H1 (cell line): ENCODE measurements around the gene ADM2. TPM values are rescaled to one million over a fixed set of nuclear protein-coding genes. Genes with fewer than 3 reads are reported as not detected.

Source experiments
- CTCF ChIA-PET: fragments of 300-600 bp; sonication (Branson Sonifier 250); formaldehyde crosslinking; loops from one replicate; lab custom pipeline; 2021; ENCODE audit not compliant: partially characterized antibody; lab: Charles Lee
- POLR2A ChIA-PET: fragments of 300-600 bp; sonication (Branson Sonifier 250); formaldehyde crosslinking; loops from one replicate; lab custom pipeline; 2021; ENCODE audit warnings: inconsistent platforms; ENCODE audit not compliant: partially characterized antibody; lab: Charles Lee
- DNase-seq, 2 experiments: peaks; one replicate each; pipeline versions ENCODE4 v3.0.0 to v3.0.0-alpha.2; 2010 to 2022; ENCODE audit warnings: low spot score in 2 of 2, low read depth in 1 of 2, mixed read lengths in 1 of 2
- FAIRE-seq: peaks from 2 replicates; lab custom pipeline; 2011; peaks lifted over from hg19 to GRCh38; lab: Jason Lieb, UNC
- H2AFZ ChIP-seq: 2 replicates; pipeline ENCODE4 v1.8.1; 2012; ENCODE audit warnings: low read length, inconsistent platforms
- H2AK5ac ChIP-seq: 2 replicates; pipeline ENCODE4 v1.6.1; 2013; ENCODE audit warnings: low read depth, low read length
- H2BK120ac ChIP-seq: replicated peaks from 2 replicates; pipeline ENCODE3; 2013; ENCODE audit warnings: low read depth, low read length, inconsistent platforms
- H2BK12ac ChIP-seq: 2 replicates; pipeline ENCODE4 v1.6.1; 2013; ENCODE audit warnings: low read depth, low read length
- H2BK15ac ChIP-seq: 2 replicates; pipeline ENCODE4 v1.6.1; 2013; ENCODE audit warnings: low read length
- H2BK20ac ChIP-seq: 2 replicates; pipeline ENCODE4 v1.6.1; 2013; ENCODE audit warnings: low read length
- H2BK5ac ChIP-seq: 2 replicates; pipeline ENCODE4 v1.6.1; 2013; ENCODE audit warnings: low read depth, low read length
- H3K14ac ChIP-seq: 2 replicates; pipeline ENCODE4 v1.6.1; 2013; ENCODE audit warnings: inconsistent platforms; ENCODE audit not compliant: insufficient read length
- H3K18ac ChIP-seq: 2 replicates; pipeline ENCODE4 v1.6.1; 2013; ENCODE audit warnings: low read length; ENCODE audit errors: extremely low read depth
- H3K23ac ChIP-seq: 2 replicates; pipeline ENCODE4 v1.6.1; 2013; ENCODE audit warnings: inconsistent platforms; ENCODE audit not compliant: insufficient read length
- H3K23me2 ChIP-seq: 2 replicates; pipeline ENCODE4 v1.6.1; 2013; ENCODE audit warnings: low read depth, low read length
- H3K27ac ChIP-seq: 2 replicates; pipeline ENCODE4 v1.6.1; 2011; ENCODE audit warnings: low read depth, low read length, inconsistent platforms
- H3K27me3 ChIP-seq, 4 experiments: replicated peaks in 1 of 4; 1 replicate in 1 of 4; 2 replicates in 3 of 4; pipeline versions ENCODE4 v1.6.1 to v1.8.1; 2011 to 2013; ENCODE audit warnings: low read length in 3 of 4, mild to moderate bottlenecking in 3 of 4, inconsistent platforms in 2 of 4, mixed read lengths in 2 of 4, moderate library complexity in 1 of 4; ENCODE audit not compliant: control insufficient read depth in 3 of 4, insufficient read depth in 3 of 4; ENCODE audit errors: extremely low read depth in 1 of 4
- H3K36me3 ChIP-seq, 4 experiments: 2 replicates each; pipeline versions ENCODE4 v1.6.1 to v1.8.1; 2011 to 2013; ENCODE audit warnings: mild to moderate bottlenecking in 4 of 4, low read length in 3 of 4, moderate library complexity in 2 of 4, control low read depth in 1 of 4, inconsistent platforms in 1 of 4; ENCODE audit not compliant: insufficient read depth in 4 of 4, control insufficient read depth in 2 of 4
- H3K4ac ChIP-seq: replicated peaks from 2 replicates; pipeline ENCODE3; 2013; ENCODE audit warnings: low read length, low read depth, mixed read lengths, inconsistent platforms; ENCODE audit not compliant: insufficient read length
- H3K4me1 ChIP-seq, 4 experiments: replicated peaks in 1 of 4; 1 replicate in 1 of 4; 2 replicates in 3 of 4; pipeline versions ENCODE4 v1.6.1 to v1.8.1; 2011 to 2013; ENCODE audit warnings: low read length in 3 of 4, inconsistent platforms in 2 of 4, mixed read lengths in 1 of 4; ENCODE audit not compliant: insufficient read depth in 4 of 4, control insufficient read depth in 3 of 4
- H3K4me2 ChIP-seq, 2 experiments: 2 replicates each; pipeline versions ENCODE4 v1.6.1 to v1.8.1; 2011 to 2013; ENCODE audit warnings: low read depth in 2 of 2, low read length in 2 of 2, control low read depth in 1 of 2, inconsistent platforms in 1 of 2, mild to moderate bottlenecking in 1 of 2; ENCODE audit not compliant: insufficient read depth in 1 of 2
- H3K4me3 ChIP-seq, 4 experiments: fragments of 200-600, 300-600 bp in 1 of 4; sonication (generic), shearing (Covaris generic), sonication (Bioruptor Twin) in 1 of 4; 2 replicates each; pipeline versions ENCODE4 v1.5.1 to v1.8.1; 2011 to 2016; ENCODE audit warnings: low read length in 4 of 4, low read depth in 3 of 4, control low read depth in 2 of 4, inconsistent platforms in 2 of 4, mild to moderate bottlenecking in 2 of 4, mixed read lengths in 1 of 4, moderate library complexity in 1 of 4; ENCODE audit not compliant: insufficient read depth in 2 of 4; ENCODE audit errors: extremely low read depth in 1 of 4
- H3K56ac ChIP-seq: replicated peaks from 2 replicates; pipeline ENCODE3; 2013; ENCODE audit warnings: low read depth, mild to moderate bottlenecking, mixed read lengths, low read length, inconsistent platforms; ENCODE audit not compliant: insufficient read length
- H3K79me1 ChIP-seq: 2 replicates; pipeline ENCODE4 v1.6.1; 2013; ENCODE audit warnings: low read depth, low read length, control low read depth
- H3K79me2 ChIP-seq, 2 experiments: 2 replicates each; pipeline versions ENCODE4 v1.6.1 to v1.8.1; 2012 to 2013; ENCODE audit warnings: low read length in 2 of 2, mild to moderate bottlenecking in 2 of 2, inconsistent platforms in 1 of 2; ENCODE audit not compliant: insufficient read depth in 2 of 2, control insufficient read depth in 1 of 2
- H3K9ac ChIP-seq, 4 experiments: replicated peaks in 1 of 4; 1 replicate in 1 of 4; 2 replicates in 3 of 4; pipeline versions ENCODE4 v1.6.1 to v1.8.1; 2011 to 2013; ENCODE audit warnings: low read depth in 3 of 4, low read length in 3 of 4, control low read depth in 2 of 4, mild to moderate bottlenecking in 2 of 4, moderate library complexity in 2 of 4, inconsistent platforms in 1 of 4; ENCODE audit errors: extremely low read depth in 1 of 4
- H3K9me3 ChIP-seq, 2 experiments: 2 replicates each; pipeline versions ENCODE4 v1.6.1 to v1.8.1; 2012 to 2013; ENCODE audit warnings: mild to moderate bottlenecking in 2 of 2, moderate library complexity in 2 of 2, control low read depth in 1 of 2, inconsistent platforms in 1 of 2, low read depth in 1 of 2, low read length in 1 of 2, mixed read lengths in 1 of 2; ENCODE audit not compliant: insufficient read depth in 2 of 2
- H4K20me1 ChIP-seq, 2 experiments: replicated peaks in 1 of 2; 2 replicates each; pipeline versions ENCODE3 to v1.8.1; 2011 to 2013; ENCODE audit warnings: inconsistent platforms in 2 of 2, low read length in 2 of 2, mild to moderate bottlenecking in 1 of 2; ENCODE audit not compliant: insufficient read depth in 2 of 2, control insufficient read depth in 1 of 2
- H4K5ac ChIP-seq: 2 replicates; pipeline ENCODE4 v1.6.1; 2013; ENCODE audit warnings: low read length, low read depth, mixed read lengths, inconsistent platforms; ENCODE audit not compliant: insufficient read length
- H4K8ac ChIP-seq: 2 replicates; pipeline ENCODE4 v1.8.0; 2013; ENCODE audit warnings: mild to moderate bottlenecking, moderate library complexity, low read length, inconsistent platforms; ENCODE audit not compliant: insufficient read depth; ENCODE audit errors: extremely low read depth
- H4K91ac ChIP-seq: replicated peaks from 2 replicates; pipeline ENCODE3; 2013; ENCODE audit warnings: low read length, mixed read lengths, inconsistent platforms; ENCODE audit not compliant: insufficient read length
- ASH2L ChIP-seq: fragments of 200-600, 300-600 bp; sonication (generic); IDR thresholded peaks from one replicate; pipeline ENCODE4 v1.7.1; 2017; ENCODE audit warnings: low read length
- RBBP5 ChIP-seq: IDR thresholded peaks from 2 replicates; pipeline ENCODE4 v1.7.1; 2012; ENCODE audit warnings: low read depth, mild to moderate bottlenecking, inconsistent platforms, low read length, moderate library complexity, borderline replicate concordance
- WGBS, 2 experiments: shearing (Covaris generic) in 1 of 2; methylation state at CpG; one replicate each; pipeline versions ENCODE4 v1.1.6 to v1.1.7; 2013 to 2015; ENCODE audit warnings: low lambda C conversion rate in 2 of 2, mixed read lengths in 2 of 2, inconsistent platforms in 1 of 2, low coverage in 1 of 2, missing lambda C conversion rate in 1 of 2; ENCODE audit not compliant: insufficient replicate concordance in 2 of 2, insufficient coverage in 1 of 2, insufficient read length in 1 of 2; ENCODE audit errors: extremely low coverage in 1 of 2, missing lambda C conversion rate in 1 of 2; 5-methylcytosine and 5-hydroxymethylcytosine counted together
- polyA plus RNA-seq, 7 experiments: library from polyadenylated mRNA; depleted of rRNA in 3 of 7; stranded (reverse) in 5 of 7; unstranded in 2 of 7; fragments of >200 nt in 5 of 7; fragments of 200-250 nt in 2 of 7; gene quantifications; 1 replicate in 5 of 7; 2 replicates in 1 of 7; 4 replicates in 1 of 7; pipeline versions ENCODE4 v1.2.1 to v1.2.3, GENCODE V29; 2011 to 2013; ENCODE audit warnings: missing spikeins in 2 of 7, mixed read lengths in 2 of 7
- total RNA-seq: library from RNA; stranded (reverse); fragmentation: NEBNext Ultra II Directional; extraction: Animal tissue kit (Norgen Biotek cat#: 25700); gene quantifications from 2 replicates; pipeline ENCODE4 v1.2.1, GENCODE V29; 2021

The ADM2 gene
- total and polyA plus RNA-seq, 2 of the 8 experiments (the other 6 are each of a cell fraction or from before 2014, with no cell fraction given) = 3.3 to 7.5 TPM

DNA sequence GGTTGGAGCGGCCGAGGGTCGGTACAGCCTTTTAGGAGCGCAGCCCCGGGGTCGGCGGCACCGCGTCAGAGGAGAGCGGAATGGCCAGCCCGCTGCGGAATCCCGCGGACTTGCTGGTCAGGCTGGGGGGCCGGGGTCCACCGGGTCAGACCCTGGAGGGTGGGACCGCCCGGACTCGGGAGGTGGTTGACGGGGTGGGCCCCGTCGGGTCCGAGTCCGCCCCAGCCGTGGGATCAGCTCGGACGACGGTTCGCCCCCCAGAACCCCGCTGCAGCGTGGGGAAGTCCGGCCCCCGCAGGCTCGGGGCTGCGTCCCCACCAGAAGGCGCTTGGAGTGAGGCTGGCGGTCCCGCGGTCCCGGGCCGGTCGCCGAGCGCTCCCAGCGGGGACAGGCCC lies 301 bp upstream of the ADM2 start:
- H3K79me2 ChIP-seq = no peaks in the 10 kb centered on the region
- H4K5ac ChIP-seq = peak overlapping the region; percentile 53
- DNase-seq (peak in 1 of 2 experiments; percentile 67), FAIRE-seq (no peak)
- peak overlapping the region in 2 of 4 experiments; percentile 19 to 34; a peak in 2 of 7 replicates for H3K9ac ChIP-seq
- H4K91ac ChIP-seq = no peak overlapping the region
- peak overlapping the region; percentile 44 to 74 for H3K4me2 ChIP-seq
- no peak overlapping the region for H3K14ac ChIP-seq
- H3K4me1 ChIP-seq = peaks cover 0 to 5% (median 0%) of the 10 kb centered on the region in 4 experiments; a peak in 3 of 7 replicates
- ChIA-PET POLR2A (interaction anchor here (0.7 to 2.1 kb wide), 8 partner anchors 8 to 43 kb away, joined by 3 to 16 read pairs (median 3); no protein-coding TSS in a partner anchor), CTCF (interaction anchor here (1.0 to 2.0 kb wide), 2 partner anchors 17 kb away, joined by 5 to 10 read pairs; no protein-coding TSS in a partner anchor)
- H2AFZ ChIP-seq = no peak overlapping the region
- H3K79me1 ChIP-seq = no peaks in the 10 kb centered on the region
- H2BK120ac ChIP-seq = no peak overlapping the region
- H2BK12ac ChIP-seq = no peak overlapping the region
- peak overlapping the region; percentile 60; the same call in 1 of the 2 replicates for H3K18ac ChIP-seq
- H3K9me3 ChIP-seq = no peaks in the 10 kb centered on the region
- H3K27me3 ChIP-seq = peaks cover 1 to 22% (median 13%) of the 10 kb centered on the region in 4 experiments; a peak in 6 of 7 replicates
- peak overlapping the region; percentile 50 to 74 (median 58) for H3K4me3 ChIP-seq
- H3K23ac ChIP-seq = no peak overlapping the region
- no peak overlapping the region for H3K27ac ChIP-seq
- 9% methylated on average over 16 of the region's 45 CpGs; no CpG with 5 or more reads in 1 of the 2 experiments for WGBS, 2 experiments
- H3K56ac ChIP-seq = no peak overlapping the region
- no peak overlapping the region for H2AK5ac ChIP-seq
- no peak for TF ChIP-seq RBBP5
- peak; percentile 25 for TF ChIP-seq ASH2L
- H2BK15ac ChIP-seq = no peak overlapping the region
- H2BK5ac ChIP-seq = no peak overlapping the region; the same call in 1 of the 2 replicates
- H3K4ac ChIP-seq = no peak overlapping the region
- no peak overlapping the region for H2BK20ac ChIP-seq
- peak overlapping the region; percentile 80 for H4K8ac ChIP-seq
- peaks cover 4% of the 10 kb centered on the region; the same call in 1 of the 2 replicates for H3K23me2 ChIP-seq
- H4K20me1 ChIP-seq = peaks cover 0 to 3% of the 10 kb centered on the region in 2 experiments
- 0 out of 8 replicates have a peak, but pooled peaks cover 0 to 2% (median 0%) of the 10 kb centered on the region in 4 experiments for H3K36me3 ChIP-seq
